Panc1 (cell line): ENCODE measurements around the gene SKA1. TPM values are rescaled to one million over a fixed set of nuclear protein-coding genes. Genes with fewer than 3 reads are reported as not detected.
"Not testable (repeated sequence)": the region's sequence is repeated elsewhere in the genome, so short reads cannot be mapped to it uniquely, and the experiment has no call there.

Source experiments
- ATAC-seq: fragments of 200-7000 bp; cut with Tn5 transposase; 2 replicates; pipeline ENCODE4 v1.9.1; 2020; ENCODE audit warnings: mild to moderate bottlenecking, moderate library complexity
- BruUV-seq: library from RNA; stranded (reverse); fragments of 400-500 nt; replicated peaks from 2 replicates; lab custom pipeline; 2021; lab: Mats Ljungman, UMichigan
- CTCF ChIA-PET: fragments of 300-600 bp; sonication (Branson Sonifier 250); formaldehyde crosslinking; loops from one replicate; lab custom pipeline; 2022; ENCODE audit warnings: antibody characterized with exemption; lab: Charles Lee
- POLR2A ChIA-PET: fragments of 300-600 bp; sonication (Branson Sonifier 250); formaldehyde crosslinking; loops from one replicate; lab custom pipeline; 2022; ENCODE audit warnings: antibody characterized with exemption; lab: Charles Lee
- DNase-seq: peaks from one replicate; pipeline ENCODE4 v3.0.0-alpha.2; 2010; ENCODE audit warnings: low read depth, low spot score
- H3K27ac ChIP-seq: 2 replicates; pipeline ENCODE4 v1.5.1; 2011; ENCODE audit warnings: mild to moderate bottlenecking, low read length, inconsistent platforms
- H3K27me3 ChIP-seq: fragments of 200-500 bp; sonication (Bioruptor generic); 2 replicates; pipeline ENCODE4 v1.6.0; 2014; ENCODE audit warnings: low read length, inconsistent platforms; ENCODE audit not compliant: control insufficient read depth, insufficient read depth
- H3K36me3 ChIP-seq: fragments of 200-500 bp; sonication (Bioruptor generic); 2 replicates; pipeline ENCODE4 v1.5.1; 2014; ENCODE audit warnings: inconsistent platforms, mild to moderate bottlenecking, low read length, moderate library complexity; ENCODE audit not compliant: control insufficient read depth, insufficient read depth
- H3K4me1 ChIP-seq: 2 replicates; pipeline ENCODE4 v1.5.1; 2011; ENCODE audit warnings: inconsistent platforms, mild to moderate bottlenecking, low read length, moderate library complexity; ENCODE audit not compliant: control insufficient read depth, insufficient read depth
- H3K4me3 ChIP-seq, 2 experiments: 2 replicates each; pipeline ENCODE4 v1.5.1; 2011 to 2012; ENCODE audit warnings: low read depth in 2 of 2, low read length in 2 of 2, mild to moderate bottlenecking in 2 of 2, inconsistent platforms in 1 of 2, moderate library complexity in 1 of 2
- H3K9me3 ChIP-seq: fragments of 200-500 bp; sonication (Bioruptor generic); 2 replicates; pipeline ENCODE4 v1.5.1; 2014; ENCODE audit warnings: low read depth, mild to moderate bottlenecking, inconsistent platforms, low read length, moderate library complexity; ENCODE audit not compliant: control insufficient read depth, insufficient read depth
- CTCF ChIP-seq: fragments of 450-650 bp; IDR thresholded peaks from 2 replicates; pipeline ENCODE4 v1.5.1; 2017; ENCODE audit warnings: mild to moderate bottlenecking
- POLR2AphosphoS5 ChIP-seq: IDR thresholded peaks from 2 replicates; pipeline ENCODE4 v1.6.1; 2012; ENCODE audit warnings: mild to moderate bottlenecking, low read depth, low read length, moderate library complexity
- SIN3A ChIP-seq: IDR thresholded peaks from 2 replicates; pipeline ENCODE4 v1.6.1; 2012; ENCODE audit warnings: low read depth, mild to moderate bottlenecking, low read length, moderate library complexity, borderline replicate concordance; ENCODE audit not compliant: insufficient read depth
- TCF7L2 ChIP-seq: IDR thresholded peaks from 2 replicates; pipeline ENCODE4 v1.6.1; 2011; ENCODE audit warnings: mild to moderate bottlenecking, low read depth, low read length, inconsistent platforms
- in situ Hi-C: cut with HindIII; loops from 2 replicates; pipeline ENCODE4 v1.10.0; 2016; ENCODE audit warnings: low sequenced_read_pairs, low pct_unique_long_range_greater_than_20kb
- intact Hi-C: fragments of 100-400 bp; cut with micrococcal nuclease; formaldehyde crosslinking; loops from one replicate; pipeline ENCODE4 v1.10.0; 2022; ENCODE audit not compliant: unreplicated experiment
- total RNA-seq: library from RNA; stranded (reverse); gene quantifications from one replicate; pipeline ENCODE4 v1.2.1, GENCODE V29; 2021; ENCODE audit not compliant: unreplicated experiment
- TF ChIP-seq, protein P1 (sequence below), 2 experiments: IDR thresholded peaks; 2 replicates each; pipeline ENCODE4 v1.6.1; 2011 to 2012; ENCODE audit warnings: low read depth in 2 of 2, control low read depth in 1 of 2, low read length in 1 of 2, mild to moderate bottlenecking in 1 of 2, moderate library complexity in 1 of 2; ENCODE audit not compliant: insufficient read depth in 1 of 2

The SKA1 gene
- total RNA-seq, 1 experiment from 2014 or later: 22.1 TPM

DNA sequence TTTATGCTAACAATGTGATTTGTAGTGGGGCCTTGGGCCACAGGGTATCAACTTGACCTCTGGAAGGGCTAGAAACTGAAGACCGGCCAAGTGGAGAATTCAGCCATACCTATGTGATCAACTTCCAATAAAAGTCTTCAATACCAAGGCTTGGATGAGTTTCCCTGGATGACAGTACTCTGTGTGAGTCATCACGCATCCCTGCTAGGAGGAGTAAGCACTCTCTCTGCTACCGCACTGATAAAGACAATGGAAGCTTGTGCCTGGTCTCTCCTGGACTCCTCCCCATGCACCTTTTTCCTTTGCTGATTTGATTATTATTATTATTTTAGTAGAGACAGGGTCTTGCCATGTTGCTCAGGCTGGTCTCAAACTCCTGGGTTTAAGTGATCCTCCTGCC is 58.1 kb downstream of the SKA1 start:
- TF ChIP-seq POLR2AphosphoS5 (no peak), SIN3A (no peak), TCF7L2 (no peak), CTCF (no peak)
- TF ChIP-seq, protein P1, sequence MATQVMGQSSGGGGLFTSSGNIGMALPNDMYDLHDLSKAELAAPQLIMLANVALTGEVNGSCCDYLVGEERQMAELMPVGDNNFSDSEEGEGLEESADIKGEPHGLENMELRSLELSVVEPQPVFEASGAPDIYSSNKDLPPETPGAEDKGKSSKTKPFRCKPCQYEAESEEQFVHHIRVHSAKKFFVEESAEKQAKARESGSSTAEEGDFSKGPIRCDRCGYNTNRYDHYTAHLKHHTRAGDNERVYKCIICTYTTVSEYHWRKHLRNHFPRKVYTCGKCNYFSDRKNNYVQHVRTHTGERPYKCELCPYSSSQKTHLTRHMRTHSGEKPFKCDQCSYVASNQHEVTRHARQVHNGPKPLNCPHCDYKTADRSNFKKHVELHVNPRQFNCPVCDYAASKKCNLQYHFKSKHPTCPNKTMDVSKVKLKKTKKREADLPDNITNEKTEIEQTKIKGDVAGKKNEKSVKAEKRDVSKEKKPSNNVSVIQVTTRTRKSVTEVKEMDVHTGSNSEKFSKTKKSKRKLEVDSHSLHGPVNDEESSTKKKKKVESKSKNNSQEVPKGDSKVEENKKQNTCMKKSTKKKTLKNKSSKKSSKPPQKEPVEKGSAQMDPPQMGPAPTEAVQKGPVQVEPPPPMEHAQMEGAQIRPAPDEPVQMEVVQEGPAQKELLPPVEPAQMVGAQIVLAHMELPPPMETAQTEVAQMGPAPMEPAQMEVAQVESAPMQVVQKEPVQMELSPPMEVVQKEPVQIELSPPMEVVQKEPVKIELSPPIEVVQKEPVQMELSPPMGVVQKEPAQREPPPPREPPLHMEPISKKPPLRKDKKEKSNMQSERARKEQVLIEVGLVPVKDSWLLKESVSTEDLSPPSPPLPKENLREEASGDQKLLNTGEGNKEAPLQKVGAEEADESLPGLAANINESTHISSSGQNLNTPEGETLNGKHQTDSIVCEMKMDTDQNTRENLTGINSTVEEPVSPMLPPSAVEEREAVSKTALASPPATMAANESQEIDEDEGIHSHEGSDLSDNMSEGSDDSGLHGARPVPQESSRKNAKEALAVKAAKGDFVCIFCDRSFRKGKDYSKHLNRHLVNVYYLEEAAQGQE (IDR thresholded peaks at IDR 0.05; ENCODE audit: insufficient read depth in 1 of 2, low read depth in 2 of 2, low read length in 1 of 2): no peak
- ChIA-PET POLR2A (no interaction called here), CTCF (no interaction called here)
- Histone ChIP-seq H3K27me3 (no peaks in the 10 kb centered on the region), H3K9me3 (no peaks in the 10 kb centered on the region), H3K27ac (no peak overlapping the region), H3K36me3 (no peaks in the 10 kb centered on the region), H3K4me3 (no peak overlapping the region), H3K4me1 (no peaks in the 10 kb centered on the region)
- DNase-seq (no peak), ATAC-seq (no peak)
- in situ Hi-C loops (no loop called here), intact Hi-C loops (no loop called here)
- no TSS peak for BruUV-seq

DNA sequence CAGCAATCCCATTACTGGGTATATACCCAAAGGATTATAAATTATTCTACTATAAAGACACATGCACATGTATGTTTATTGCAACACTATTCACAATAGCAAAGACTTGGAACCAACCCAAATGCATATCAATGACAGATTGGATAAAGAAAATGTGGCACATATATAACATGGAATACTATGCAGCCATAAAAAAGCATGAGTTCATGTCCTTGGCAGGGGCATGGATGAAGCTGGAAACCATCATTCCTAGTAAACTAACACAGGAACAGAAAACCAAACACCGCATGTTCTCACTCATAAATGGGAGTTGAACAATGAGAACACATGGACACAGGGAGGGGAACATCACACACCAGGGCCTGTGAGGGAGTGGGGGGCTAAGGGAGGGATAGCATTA is 61.9 kb downstream of the SKA1 start:
- H3K4me3 ChIP-seq, H3K27ac ChIP-seq, CTCF ChIA-PET, ATAC-seq, BruUV-seq, H3K9me3 ChIP-seq, in situ Hi-C loops, DNase-seq, H3K36me3 ChIP-seq, H3K4me1 ChIP-seq, H3K27me3 ChIP-seq, POLR2A ChIA-PET, intact Hi-C loops: not testable (repeated sequence)

DNA sequence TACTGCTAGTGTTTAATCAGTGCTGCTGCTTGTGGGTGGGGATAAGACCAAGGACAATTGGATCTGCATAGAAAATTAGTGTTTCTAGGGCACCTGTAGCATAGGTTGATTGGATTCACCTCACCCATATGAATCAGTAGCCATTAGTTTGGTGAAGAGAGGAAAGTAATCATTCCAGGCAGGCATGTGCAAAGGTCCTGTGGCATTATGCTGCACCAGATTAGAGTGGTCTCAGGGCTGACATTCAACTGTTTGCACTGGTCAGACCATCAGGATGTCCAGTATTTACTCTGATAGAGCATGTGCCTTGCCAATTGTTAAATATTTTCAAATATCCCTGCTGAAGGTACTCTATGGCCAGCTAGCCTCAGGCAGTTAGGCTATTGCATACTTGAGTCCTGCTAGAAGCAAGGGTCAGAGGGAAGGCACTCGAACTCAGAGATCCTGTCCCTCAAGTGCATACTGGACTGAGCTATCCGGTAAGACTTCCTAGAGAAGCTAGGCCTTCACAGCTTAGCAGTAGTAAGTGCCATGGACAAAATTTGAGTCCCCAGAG is 64.7 kb downstream of the SKA1 start:
- Histone ChIP-seq H3K4me1 (no peaks in the 10 kb centered on the region), H3K27me3 (no peaks in the 10 kb centered on the region), H3K36me3 (no peaks in the 10 kb centered on the region), H3K9me3 (no peaks in the 10 kb centered on the region), H3K27ac (no peak overlapping the region), H3K4me3 (no peak overlapping the region)
- no peak for ATAC-seq
- no peak for DNase-seq
- CTCF ChIA-PET: no interaction called here
- BruUV-seq: no TSS peak
- intact Hi-C loops: no loop called here
- POLR2A ChIA-PET: no interaction called here
- in situ Hi-C loops: no loop called here
- TF ChIP-seq, protein P1 (IDR thresholded peaks at IDR 0.05; ENCODE audit: insufficient read depth in 1 of 2, low read depth in 2 of 2, low read length in 1 of 2): no peak
- no peak for TF ChIP-seq POLR2AphosphoS5
- no peak for TF ChIP-seq TCF7L2
- no peak for TF ChIP-seq CTCF
- no peak for TF ChIP-seq SIN3A
